Tibial nerve (tissue), 4 donors: ENCODE data around the gene JUN. TPM values are rescaled to one million over a fixed set of nuclear protein-coding genes. Genes with fewer than 3 reads are reported as not detected.

Source experiments
- DNase-seq, 2 donors: peaks; one replicate each; pipeline ENCODE4 v3.0.0-alpha.2; 2019; ENCODE audit warnings: low spot score in 2 of 2
- H3K27ac ChIP-seq, 4 donors: fragments of 200-600 bp; sonication (generic) in 3 of 4; one replicate each; pipeline ENCODE4 v1.5.1; 2017 to 2019; ENCODE audit warnings: mild to moderate bottlenecking in 1 of 4
- H3K27me3 ChIP-seq, 2 donors: fragments of 200-600 bp; sonication (generic) in 1 of 2; one replicate each; pipeline versions ENCODE4 v1.5.1 to v1.6.0; 2017 to 2019
- H3K36me3 ChIP-seq, 3 donors: fragments of 200-600 bp; sonication (generic); one replicate each; pipeline ENCODE4 v1.5.1; 2018 to 2019
- H3K4me1 ChIP-seq, 4 donors: fragments of 200-600 bp; sonication (generic) in 3 of 4; one replicate each; pipeline ENCODE4 v1.5.1; 2017 to 2019
- H3K4me3 ChIP-seq, 4 donors: fragments of 200-600 bp; sonication (generic) in 3 of 4; one replicate each; pipeline ENCODE4 v1.5.1; 2017 to 2019; ENCODE audit warnings: mild to moderate bottlenecking in 1 of 4, moderate library complexity in 1 of 4
- H3K9me3 ChIP-seq, 4 donors: fragments of 200-600 bp; sonication (generic) in 3 of 4; one replicate each; pipeline ENCODE4 v1.5.1; 2017 to 2019
- CTCF ChIP-seq, 5 experiments: fragments of 200-600 bp in 3 of 5; fragments of 450-650 bp in 2 of 5; sonication (generic) in 3 of 5; IDR thresholded peaks; one replicate each; pipeline ENCODE4 v1.5.1; 2016 to 2019; ENCODE audit warnings: antibody characterized with exemption in 5 of 5, mild to moderate bottlenecking in 3 of 5, moderate library complexity in 2 of 5
- EP300 ChIP-seq, 2 donors: sonication (generic); formaldehyde crosslinking; IDR thresholded peaks; one replicate each; pipeline ENCODE4 v1.6.1; 2017; ENCODE audit warnings: antibody characterized with exemption in 2 of 2, mild to moderate bottlenecking in 1 of 2
- POLR2A ChIP-seq, 2 donors: fragments of 450-650 bp; IDR thresholded peaks; one replicate each; pipeline ENCODE4 v1.6.1; 2017; ENCODE audit warnings: antibody characterized with exemption in 2 of 2, mild to moderate bottlenecking in 2 of 2, moderate library complexity in 2 of 2
- WGBS, 2 donors: methylation state at CpG; one replicate each; pipeline ENCODE4 v1.1.5; 2018; 5-methylcytosine and 5-hydroxymethylcytosine counted together
- total RNA-seq, 4 donors: library from RNA; depleted of rRNA; stranded (reverse); fragments of >200 nt; gene quantifications; one replicate each; pipeline ENCODE4 v1.1.0, GENCODE V29; 2016

The JUN gene
- total RNA-seq, 4 donors from 2014 or later: 169 to 267 (median 192) TPM

- WGBS, 2 donors: 20 to 25% methylated on average over 3 of the region's 3 CpGs
- no peak overlapping the region for H3K27ac ChIP-seq
- no peaks in the 10 kb centered on the region for H3K36me3 ChIP-seq
- DNase-seq: peak in 1 of 2 donors; percentile 70
- H3K4me3 ChIP-seq: no peak overlapping the region
- no peaks in the 10 kb centered on the region for H3K9me3 ChIP-seq
- H3K27me3 ChIP-seq: no peaks in the 10 kb centered on the region
- TF ChIP-seq CTCF (IDR thresholded peaks at IDR 0.05): peak; percentile 74 to 89 (median 82)
- TF ChIP-seq EP300 (IDR thresholded peaks at IDR 0.05): no peak
- TF ChIP-seq POLR2A (IDR thresholded peaks at IDR 0.05): no peak
- H3K4me1 ChIP-seq: peaks cover 0 to 10% (median 2%) of the 10 kb centered on the region in 4 donors
These were observed 43.9 kb downstream of the JUN start for GRCh38 chr1:58739856-58740466.

GRCh38 chr1:58738876-58739275 is 45.0 kb downstream of the JUN start:
- TF ChIP-seq EP300 (IDR thresholded peaks at IDR 0.05) (no peak), CTCF (IDR thresholded peaks at IDR 0.05) (no peak), POLR2A (IDR thresholded peaks at IDR 0.05) (no peak)
- H3K27me3 ChIP-seq: no peaks in the 10 kb centered on the region
- WGBS, 2 donors: 73 to 77% methylated on average over 3 of the region's 3 CpGs

GRCh38 chr1:58735586-58735985 is 48.3 kb downstream of the JUN start:
- no peak for TF ChIP-seq EP300 (IDR thresholded peaks at IDR 0.05)
- TF ChIP-seq POLR2A (IDR thresholded peaks at IDR 0.05): no peak
- no peak for TF ChIP-seq CTCF (IDR thresholded peaks at IDR 0.05)
- 75 to 78% methylated on average over 5 of the region's 5 CpGs for WGBS, 2 donors
- Histone ChIP-seq H3K4me3 (no peak overlapping the region), H3K27ac (no peak overlapping the region), H3K27me3 (no peaks in the 10 kb centered on the region), H3K4me1 (peaks cover 0 to 10% (median 2%) of the 10 kb centered on the region in 4 donors), H3K9me3 (no peaks in the 10 kb centered on the region), H3K36me3 (no peaks in the 10 kb centered on the region)
- no peak for DNase-seq

More at GRCh38 chr1:58738876-58739275, 45.0 kb downstream of the JUN start:
- H3K4me3 ChIP-seq: no peak overlapping the region
- H3K4me1 ChIP-seq: peaks cover 0 to 10% (median 2%) of the 10 kb centered on the region in 4 donors
- no peak overlapping the region for H3K27ac ChIP-seq
- DNase-seq: no peak
- no peaks in the 10 kb centered on the region for H3K36me3 ChIP-seq
- H3K9me3 ChIP-seq: no peaks in the 10 kb centered on the region

- DNase-seq: no peak
- H3K27me3 ChIP-seq: no peaks in the 10 kb centered on the region
- H3K27ac ChIP-seq: no peak overlapping the region
- WGBS, 2 donors: 93 to 95% methylated on average over 2 of the region's 2 CpGs
- no peaks in the 10 kb centered on the region for H3K36me3 ChIP-seq
- peaks cover 0 to 5% (median 1%) of the 10 kb centered on the region in 4 donors for H3K4me1 ChIP-seq
- no peaks in the 10 kb centered on the region for H3K9me3 ChIP-seq
- TF ChIP-seq CTCF (IDR thresholded peaks at IDR 0.05) (no peak), POLR2A (IDR thresholded peaks at IDR 0.05) (no peak)
- H3K4me3 ChIP-seq: no peak overlapping the region
These were observed 49.2 kb downstream of the JUN start for GRCh38 chr1:58734630-58735029.

- H3K36me3 ChIP-seq: no peaks in the 10 kb centered on the region
- no peak overlapping the region for H3K4me3 ChIP-seq
- peaks cover 0 to 3% (median 0%) of the 10 kb centered on the region in 4 donors for H3K4me1 ChIP-seq
- 76 to 77% methylated on average over 6 of the region's 6 CpGs for WGBS, 2 donors
- no peak for TF ChIP-seq EP300 (IDR thresholded peaks at IDR 0.05)
- no peak for TF ChIP-seq POLR2A (IDR thresholded peaks at IDR 0.05)
- no peak for TF ChIP-seq CTCF (IDR thresholded peaks at IDR 0.05)
- no peak overlapping the region for H3K27ac ChIP-seq
- no peaks in the 10 kb centered on the region for H3K9me3 ChIP-seq
- no peaks in the 10 kb centered on the region for H3K27me3 ChIP-seq
- no peak for DNase-seq
These were observed 51.6 kb downstream of the JUN start for GRCh38 chr1:58732087-58732775.
